ELR (cell line): ENCODE results near the gene NELL1.
"Not testable (repeated sequence)": the region's sequence is repeated elsewhere in the genome, so short reads cannot be mapped to it uniquely, and the experiment has no call there.

Experiments used
- DNase-seq: peaks from one replicate; pipeline ENCODE4 v3.0.0-alpha.2; 2015; ENCODE audit warnings: low read depth

Gene NELL1

GRCh38 chr11:21205205-21205604 lies 535.8 kb downstream of the NELL1 start:
- no peak for DNase-seq

- no peak for DNase-seq
Measured at GRCh38 chr11:21225860-21226259, 556.5 kb downstream of the NELL1 start.

- DNase-seq = no peak
Measured at GRCh38 chr11:21229224-21229623, 559.8 kb downstream of the NELL1 start.

GRCh38 chr11:21250196-21250595 lies 580.8 kb downstream of the NELL1 start:
- no peak for DNase-seq

GRCh38 chr11:21254055-21254454 lies 584.7 kb downstream of the NELL1 start:
- no peak for DNase-seq

- DNase-seq = no peak
Measured at GRCh38 chr11:21254790-21255189, 585.4 kb downstream of the NELL1 start.

GRCh38 chr11:21257461-21257860 lies 588.1 kb downstream of the NELL1 start:
- DNase-seq = no peak

- DNase-seq = no peak
Measured at GRCh38 chr11:21258414-21258813, 589.0 kb downstream of the NELL1 start.

- no peak for DNase-seq
Measured at GRCh38 chr11:21260101-21260500, 590.7 kb downstream of the NELL1 start.

- no peak for DNase-seq
Measured at GRCh38 chr11:21262992-21263391, 593.6 kb downstream of the NELL1 start.

GRCh38 chr11:21264125-21264524 lies 594.7 kb downstream of the NELL1 start:
- DNase-seq = no peak

GRCh38 chr11:21268036-21268435 lies 598.6 kb downstream of the NELL1 start:
- no peak for DNase-seq

- DNase-seq = not testable (repeated sequence)
Measured at GRCh38 chr11:21272139-21272538, 602.8 kb downstream of the NELL1 start.

GRCh38 chr11:21278840-21279239 lies 609.5 kb downstream of the NELL1 start:
- no peak for DNase-seq

- no peak for DNase-seq
Measured at GRCh38 chr11:21285104-21285503, 615.7 kb downstream of the NELL1 start.

- no peak for DNase-seq
Measured at GRCh38 chr11:21289686-21290085, 620.3 kb downstream of the NELL1 start.

- DNase-seq = no peak
Measured at GRCh38 chr11:21295508-21295907, 626.1 kb downstream of the NELL1 start.

- DNase-seq = no peak
Measured at GRCh38 chr11:21301981-21302380, 632.6 kb downstream of the NELL1 start.

GRCh38 chr11:21306739-21307358 lies 637.5 kb downstream of the NELL1 start:
- DNase-seq = no peak

GRCh38 chr11:21307874-21308273 lies 638.5 kb downstream of the NELL1 start:
- DNase-seq = no peak

- DNase-seq = no peak
Measured at GRCh38 chr11:21316591-21316990, 647.2 kb downstream of the NELL1 start.

GRCh38 chr11:21321072-21321471 lies 651.7 kb downstream of the NELL1 start:
- no peak for DNase-seq

GRCh38 chr11:21321530-21321929 lies 652.1 kb downstream of the NELL1 start:
- no peak for DNase-seq

- DNase-seq = no peak
Measured at GRCh38 chr11:21323617-21324016, 654.2 kb downstream of the NELL1 start.

GRCh38 chr11:21343204-21343603 lies 673.8 kb downstream of the NELL1 start:
- no peak for DNase-seq
